Measurements from ENCODE around the gene LMX1A. TPM values are rescaled to one million over a fixed set of nuclear protein-coding genes. Genes with fewer than 3 reads are reported as not detected.
A peak's percentile ranks its signal among the peaks of the same experiment; 100 is the strongest.

Gene LMX1A
- total RNA-seq, 1 donor from 2014 or later, result not detected

DNA sequence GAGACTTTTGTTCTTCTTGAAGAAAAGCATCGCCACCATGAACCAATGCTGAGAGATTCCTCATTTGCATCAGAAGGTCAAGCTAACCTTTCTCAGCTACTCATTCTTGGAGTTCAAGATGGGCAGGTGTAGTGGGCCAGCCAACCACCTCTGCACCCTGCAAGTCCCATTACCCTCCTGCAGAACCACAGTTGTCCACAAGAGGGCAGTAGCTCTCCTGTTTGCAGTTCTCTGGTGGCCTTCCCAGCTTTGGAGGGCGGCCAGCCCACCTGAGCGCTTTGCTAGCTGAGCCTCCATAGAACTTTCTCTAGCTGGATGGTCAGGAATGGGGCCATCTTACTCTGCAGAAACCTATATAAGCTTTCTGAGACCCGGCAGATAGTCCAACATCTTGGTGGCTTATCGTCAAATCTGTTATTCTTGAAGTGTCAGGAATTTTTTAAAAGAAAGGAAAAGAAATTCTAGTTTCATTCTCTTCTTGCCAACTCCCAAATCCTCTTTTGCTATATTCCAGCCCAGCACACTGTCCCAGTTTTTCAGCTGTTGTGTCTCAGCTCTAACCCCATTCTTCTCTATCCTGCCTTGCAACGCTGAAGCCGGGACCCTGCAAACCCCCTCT lies 11.0 kb upstream of the LMX1A start:
- TF ChIP-seq CTCF (IDR thresholded peaks at IDR 0.05), result peak; percentile 84
- H3K36me3 Mint-ChIP-seq (ENCODE audit: unreplicated experiment), result no peaks in the 10 kb centered on the region
- peaks cover 45% of the 10 kb centered on the region for H3K27me3 Mint-ChIP-seq (ENCODE audit: unreplicated experiment)
- H3K27ac Mint-ChIP-seq (ENCODE audit: unreplicated experiment), result no peak overlapping the region
- no peaks in the 10 kb centered on the region for H3K9me3 Mint-ChIP-seq (ENCODE audit: unreplicated experiment)
- no peak for DNase-seq (ENCODE audit: extremely low spot score, unreplicated experiment)
- H3K4me3 Mint-ChIP-seq (ENCODE audit: unreplicated experiment), result no peak overlapping the region
- no peaks in the 10 kb centered on the region for H3K4me1 Mint-ChIP-seq (ENCODE audit: unreplicated experiment)

GRCh38 chr1:165365341-165365740 lies 8.8 kb upstream of the LMX1A start:
- Mint-ChIP-seq H3K36me3 (ENCODE audit: unreplicated experiment) (no peaks in the 10 kb centered on the region), H3K27ac (ENCODE audit: unreplicated experiment) (no peak overlapping the region), H3K27me3 (ENCODE audit: unreplicated experiment) (peaks cover 34% of the 10 kb centered on the region), H3K9me3 (ENCODE audit: unreplicated experiment) (no peaks in the 10 kb centered on the region), H3K4me3 (ENCODE audit: unreplicated experiment) (no peak overlapping the region), H3K4me1 (ENCODE audit: unreplicated experiment) (no peaks in the 10 kb centered on the region)
- peak; percentile 40 for DNase-seq (ENCODE audit: extremely low spot score, unreplicated experiment)
- no peak for TF ChIP-seq CTCF (IDR thresholded peaks at IDR 0.05)

- TF ChIP-seq CTCF (IDR thresholded peaks at IDR 0.05), result no peak
- Mint-ChIP-seq H3K27ac (ENCODE audit: unreplicated experiment) (no peak overlapping the region), H3K36me3 (ENCODE audit: unreplicated experiment) (no peaks in the 10 kb centered on the region)
Observed at GRCh38 chr1:165364568-165365133, 8.1 kb upstream of the LMX1A start.

DNA sequence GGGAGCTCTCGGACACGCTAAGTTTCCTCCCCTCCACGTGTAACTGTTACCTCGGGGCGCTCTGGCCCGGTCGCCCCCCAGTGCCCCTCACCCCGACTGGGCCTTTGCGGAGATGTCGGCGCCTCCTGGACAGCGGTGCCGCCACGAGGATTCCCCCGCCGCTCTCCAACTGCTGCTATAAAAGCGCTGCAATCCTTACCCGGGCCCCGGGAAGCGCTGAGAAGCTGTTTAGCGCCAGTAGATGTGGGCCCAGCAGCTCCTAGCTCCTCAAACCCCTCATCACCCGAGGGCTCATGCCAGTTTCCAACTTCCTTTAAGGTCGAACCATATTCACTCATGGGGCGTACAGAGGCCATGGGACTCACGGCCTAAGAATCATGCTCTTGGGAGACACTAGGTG lies 361 bp upstream of the LMX1A start:
- peak overlapping the region; percentile 18 for H3K4me3 Mint-ChIP-seq (ENCODE audit: unreplicated experiment)
- DNase-seq (ENCODE audit: extremely low spot score, unreplicated experiment), result no peak

More at GRCh38 chr1:165364568-165365133, 8.1 kb upstream of the LMX1A start:
- peak; percentile 83 for DNase-seq (ENCODE audit: extremely low spot score, unreplicated experiment)
- Mint-ChIP-seq H3K27me3 (ENCODE audit: unreplicated experiment) (peaks cover 39% of the 10 kb centered on the region), H3K9me3 (ENCODE audit: unreplicated experiment) (no peaks in the 10 kb centered on the region), H3K4me3 (ENCODE audit: unreplicated experiment) (no peak overlapping the region), H3K4me1 (ENCODE audit: unreplicated experiment) (no peaks in the 10 kb centered on the region)

More for the DNA sequence above, 361 bp upstream of the LMX1A start:
- Mint-ChIP-seq H3K27me3 (ENCODE audit: unreplicated experiment) (peaks cover 79% of the 10 kb centered on the region), H3K9me3 (ENCODE audit: unreplicated experiment) (no peaks in the 10 kb centered on the region), H3K27ac (ENCODE audit: unreplicated experiment) (no peak overlapping the region), H3K4me1 (ENCODE audit: unreplicated experiment) (peaks cover 17% of the 10 kb centered on the region), H3K36me3 (ENCODE audit: unreplicated experiment) (no peaks in the 10 kb centered on the region)
- no peak for TF ChIP-seq CTCF (IDR thresholded peaks at IDR 0.05)

All from osteocyte (in vitro differentiated cells).